Measurements from ENCODE around the gene LCE7A.

DNA sequence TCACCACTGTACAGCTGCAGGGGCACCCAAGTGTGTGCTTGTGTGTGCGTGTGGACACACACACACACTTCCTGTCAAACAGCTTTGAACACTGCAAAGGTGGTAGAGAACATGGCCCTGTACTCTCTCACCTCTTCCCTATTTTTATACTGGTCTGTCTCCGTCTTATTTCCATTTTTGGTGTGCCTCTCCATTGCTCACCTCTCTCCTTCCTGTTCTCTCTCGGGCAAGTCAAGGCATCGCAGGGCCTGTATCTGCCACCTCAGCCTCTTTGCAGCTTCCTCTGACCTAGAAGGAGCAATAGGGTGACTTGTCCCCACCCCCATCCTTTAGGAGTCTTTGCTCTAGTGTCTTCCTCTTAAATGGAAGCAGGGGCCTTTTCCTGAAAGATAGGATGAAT is 20.5 kb downstream of the LCE7A start:
- TF ChIP-seq, protein P1, sequence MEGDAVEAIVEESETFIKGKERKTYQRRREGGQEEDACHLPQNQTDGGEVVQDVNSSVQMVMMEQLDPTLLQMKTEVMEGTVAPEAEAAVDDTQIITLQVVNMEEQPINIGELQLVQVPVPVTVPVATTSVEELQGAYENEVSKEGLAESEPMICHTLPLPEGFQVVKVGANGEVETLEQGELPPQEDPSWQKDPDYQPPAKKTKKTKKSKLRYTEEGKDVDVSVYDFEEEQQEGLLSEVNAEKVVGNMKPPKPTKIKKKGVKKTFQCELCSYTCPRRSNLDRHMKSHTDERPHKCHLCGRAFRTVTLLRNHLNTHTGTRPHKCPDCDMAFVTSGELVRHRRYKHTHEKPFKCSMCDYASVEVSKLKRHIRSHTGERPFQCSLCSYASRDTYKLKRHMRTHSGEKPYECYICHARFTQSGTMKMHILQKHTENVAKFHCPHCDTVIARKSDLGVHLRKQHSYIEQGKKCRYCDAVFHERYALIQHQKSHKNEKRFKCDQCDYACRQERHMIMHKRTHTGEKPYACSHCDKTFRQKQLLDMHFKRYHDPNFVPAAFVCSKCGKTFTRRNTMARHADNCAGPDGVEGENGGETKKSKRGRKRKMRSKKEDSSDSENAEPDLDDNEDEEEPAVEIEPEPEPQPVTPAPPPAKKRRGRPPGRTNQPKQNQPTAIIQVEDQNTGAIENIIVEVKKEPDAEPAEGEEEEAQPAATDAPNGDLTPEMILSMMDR (IDR thresholded peaks at IDR 0.05; ENCODE audit: low read depth, low read length, poor library complexity, severe bottlenecking): no peak
- TF ChIP-seq EZH2phosphoT487 (IDR thresholded peaks at IDR 0.05; ENCODE audit: borderline replicate concordance, low read length): no peak

All from DOHH2 (cell line).